DOHH2 (cell line): ENCODE measurements around the gene DAAM1.

Experiments
- EZH2phosphoT487 ChIP-seq: fragments of 200-600 bp; sonication (generic); IDR thresholded peaks from 2 replicates; pipeline ENCODE4 v1.6.1; 2017; ENCODE audit warnings: borderline replicate concordance, mild to moderate bottlenecking, antibody characterized with exemption, low read length, moderate library complexity, mixed read lengths
- TF ChIP-seq, protein P1 (sequence below): fragments of 200-600 bp; sonication (generic); IDR thresholded peaks from one replicate; pipeline ENCODE4 v1.5.1; 2014; ENCODE audit warnings: antibody characterized with exemption, mild to moderate bottlenecking, low read depth, low read length; ENCODE audit not compliant: poor library complexity, severe bottlenecking

DNA sequence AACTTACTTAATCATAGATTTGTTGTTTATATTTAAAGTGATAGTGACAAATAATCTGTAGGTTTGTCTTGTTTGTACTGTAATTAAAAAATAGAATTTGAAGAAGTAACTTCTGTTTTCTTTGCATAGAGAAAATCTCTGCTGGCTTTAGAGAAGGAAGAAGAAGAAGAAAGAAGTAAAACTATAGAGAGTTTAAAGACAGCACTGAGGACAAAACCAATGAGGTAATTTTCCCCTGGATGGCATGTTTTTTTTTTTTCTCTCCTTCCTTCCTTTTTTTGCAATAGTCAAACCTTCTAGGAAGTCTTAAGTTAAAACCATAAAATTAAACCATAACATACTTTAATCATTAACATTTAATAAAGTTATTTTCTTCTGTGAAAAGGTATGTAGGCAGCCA lies 131.9 kb downstream of the DAAM1 start:
- TF ChIP-seq, protein P1, sequence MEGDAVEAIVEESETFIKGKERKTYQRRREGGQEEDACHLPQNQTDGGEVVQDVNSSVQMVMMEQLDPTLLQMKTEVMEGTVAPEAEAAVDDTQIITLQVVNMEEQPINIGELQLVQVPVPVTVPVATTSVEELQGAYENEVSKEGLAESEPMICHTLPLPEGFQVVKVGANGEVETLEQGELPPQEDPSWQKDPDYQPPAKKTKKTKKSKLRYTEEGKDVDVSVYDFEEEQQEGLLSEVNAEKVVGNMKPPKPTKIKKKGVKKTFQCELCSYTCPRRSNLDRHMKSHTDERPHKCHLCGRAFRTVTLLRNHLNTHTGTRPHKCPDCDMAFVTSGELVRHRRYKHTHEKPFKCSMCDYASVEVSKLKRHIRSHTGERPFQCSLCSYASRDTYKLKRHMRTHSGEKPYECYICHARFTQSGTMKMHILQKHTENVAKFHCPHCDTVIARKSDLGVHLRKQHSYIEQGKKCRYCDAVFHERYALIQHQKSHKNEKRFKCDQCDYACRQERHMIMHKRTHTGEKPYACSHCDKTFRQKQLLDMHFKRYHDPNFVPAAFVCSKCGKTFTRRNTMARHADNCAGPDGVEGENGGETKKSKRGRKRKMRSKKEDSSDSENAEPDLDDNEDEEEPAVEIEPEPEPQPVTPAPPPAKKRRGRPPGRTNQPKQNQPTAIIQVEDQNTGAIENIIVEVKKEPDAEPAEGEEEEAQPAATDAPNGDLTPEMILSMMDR: no peak
- TF ChIP-seq EZH2phosphoT487: no peak
